Epithelial cell of proximal tubule (primary cell): ENCODE results near the gene ZNF560. TPM values are rescaled to one million over a fixed set of nuclear protein-coding genes. Genes with fewer than 3 reads are reported as not detected.

Source experiments
- DNase-seq: peaks from one replicate; pipeline ENCODE4 v3.0.0-alpha.2; 2011; ENCODE audit warnings: low read depth
- H3K4me3 ChIP-seq: 2 replicates; pipeline ENCODE4 v1.5.1; 2011; ENCODE audit warnings: low read depth, mild to moderate bottlenecking, low read length
- CTCF ChIP-seq: conservative IDR thresholded peaks from 2 replicates; pipeline ENCODE4 v1.5.1; 2012; ENCODE audit warnings: low read depth, mild to moderate bottlenecking, low read length
- total RNA-seq: library from RNA; depleted of rRNA; stranded (reverse); fragments of >200 nt; gene quantifications from 2 replicates; pipeline ENCODE4 v1.2.3, GENCODE V29; 2015

The ZNF560 gene
- total RNA-seq, 1 donor from 2014 or later = 0.92 TPM

GRCh38 chr19:9528757-9529336 is 30.4 kb upstream of the ZNF560 start:
- DNase-seq = no peak
- no peak for TF ChIP-seq CTCF
- no peak overlapping the region for H3K4me3 ChIP-seq

GRCh38 chr19:9523885-9524474 is 25.6 kb upstream of the ZNF560 start:
- DNase-seq = no peak

GRCh38 chr19:9507285-9507684 is 8.9 kb upstream of the ZNF560 start:
- no peak for DNase-seq
- H3K4me3 ChIP-seq = no peak overlapping the region
- no peak for TF ChIP-seq CTCF

More at GRCh38 chr19:9523885-9524474, 25.6 kb upstream of the ZNF560 start:
- no peak overlapping the region for H3K4me3 ChIP-seq
- TF ChIP-seq CTCF = no peak

- no peak for TF ChIP-seq CTCF
- H3K4me3 ChIP-seq = no peak overlapping the region
- DNase-seq = no peak
Measured at GRCh38 chr19:9500796-9501195, 2.4 kb upstream of the ZNF560 start.

- no peak for TF ChIP-seq CTCF
- DNase-seq = no peak
- H3K4me3 ChIP-seq = no peak overlapping the region
Measured at GRCh38 chr19:9494096-9494495, 4.3 kb downstream of the ZNF560 start.

GRCh38 chr19:9487016-9487415 is 11.4 kb downstream of the ZNF560 start:
- no peak overlapping the region for H3K4me3 ChIP-seq
- TF ChIP-seq CTCF = no peak

GRCh38 chr19:9485140-9485539 is 13.3 kb downstream of the ZNF560 start:
- H3K4me3 ChIP-seq = no peak overlapping the region
- TF ChIP-seq CTCF = no peak
- no peak for DNase-seq

More at GRCh38 chr19:9487016-9487415, 11.4 kb downstream of the ZNF560 start:
- DNase-seq = no peak
